ENCODE results near the gene HAS3.
"Not testable (repeated sequence)": the region's sequence is repeated elsewhere in the genome, so short reads cannot be mapped to it uniquely, and the experiment has no call there.

HAS3 gene

GRCh38 chr16:69105501-69106361 lies at the start of gene HAS3:
HAS3 (plus strand) TSS chr16:69105653; CDS start chr16:69109396, 3,743 bp downstream.
- peak; percentile 18 for DNase-seq

GRCh38 chr16:69055980-69056379 lies 49.5 kb upstream of the HAS3 start:
- DNase-seq: no peak

- DNase-seq: no peak
Measured at GRCh38 chr16:69056421-69056820, 49.0 kb upstream of the HAS3 start.

GRCh38 chr16:69057400-69058378 lies 47.8 kb upstream of the HAS3 start:
- no peak for DNase-seq

- not testable (repeated sequence) for DNase-seq
Measured at GRCh38 chr16:69063491-69063890, 42.0 kb upstream of the HAS3 start.

DNA sequence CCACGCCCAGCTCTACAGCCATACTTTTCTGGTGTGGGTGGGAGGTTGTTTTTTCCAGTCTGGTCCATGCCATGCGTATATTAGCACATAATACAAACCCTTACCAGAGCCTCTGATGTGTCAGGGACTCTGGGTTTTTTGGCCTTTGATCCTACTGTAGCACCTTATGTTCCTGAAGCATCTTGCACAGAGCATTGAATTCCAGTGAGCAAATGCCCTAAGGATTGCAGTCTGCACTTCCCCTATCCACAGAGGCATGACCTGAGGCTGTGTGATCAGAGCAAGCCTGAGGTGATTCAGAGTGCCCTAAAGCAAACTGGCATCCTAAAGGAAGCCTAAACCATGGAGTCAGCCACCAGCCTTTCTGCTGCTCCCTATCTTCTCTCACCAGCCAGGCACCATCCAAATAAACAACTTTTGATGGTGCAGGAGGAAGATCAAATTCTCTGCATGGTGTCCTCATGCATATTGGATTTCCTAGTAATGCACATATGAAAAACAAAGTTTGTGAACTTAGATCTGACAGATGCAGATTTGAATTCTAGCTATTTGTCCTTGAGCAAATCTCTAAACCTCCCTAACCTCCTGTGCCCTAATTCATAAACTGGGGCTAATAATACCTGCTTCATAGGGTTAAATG lies 41.2 kb upstream of the HAS3 start:
- DNase-seq: no peak

DNA sequence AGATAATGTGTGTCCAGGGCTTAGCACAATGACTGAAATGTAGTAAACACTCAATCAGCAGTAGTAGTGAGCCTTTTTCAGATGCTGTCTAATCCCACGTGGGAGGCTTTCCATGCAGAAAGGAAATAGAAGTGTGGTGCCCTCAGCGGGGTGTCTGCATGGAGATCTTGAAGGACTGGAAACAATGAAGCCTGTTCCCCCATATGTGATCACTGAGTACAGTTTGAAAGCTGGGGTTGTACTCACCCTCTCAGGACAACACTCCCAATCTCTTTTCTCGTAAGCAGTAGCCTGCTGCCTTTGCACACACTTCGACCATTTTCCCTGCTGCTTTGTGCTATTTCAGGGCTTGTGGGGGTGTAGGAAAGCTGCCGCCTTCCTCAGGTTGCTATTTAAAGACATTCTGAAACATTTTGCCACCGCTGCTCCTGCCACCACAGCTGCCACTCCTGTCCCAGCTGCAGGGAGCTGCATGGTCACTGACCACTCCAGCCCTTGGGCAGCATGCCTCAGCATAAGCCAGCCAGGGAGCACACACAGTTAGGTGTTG lies 40.6 kb upstream of the HAS3 start:
- DNase-seq: no peak

- DNase-seq: no peak
Measured at GRCh38 chr16:69069504-69069903, 35.9 kb upstream of the HAS3 start.

- no peak for DNase-seq
Measured at GRCh38 chr16:69071036-69071435, 34.4 kb upstream of the HAS3 start.

- DNase-seq: no peak
Measured at GRCh38 chr16:69072640-69072974, 32.8 kb upstream of the HAS3 start.

DNA sequence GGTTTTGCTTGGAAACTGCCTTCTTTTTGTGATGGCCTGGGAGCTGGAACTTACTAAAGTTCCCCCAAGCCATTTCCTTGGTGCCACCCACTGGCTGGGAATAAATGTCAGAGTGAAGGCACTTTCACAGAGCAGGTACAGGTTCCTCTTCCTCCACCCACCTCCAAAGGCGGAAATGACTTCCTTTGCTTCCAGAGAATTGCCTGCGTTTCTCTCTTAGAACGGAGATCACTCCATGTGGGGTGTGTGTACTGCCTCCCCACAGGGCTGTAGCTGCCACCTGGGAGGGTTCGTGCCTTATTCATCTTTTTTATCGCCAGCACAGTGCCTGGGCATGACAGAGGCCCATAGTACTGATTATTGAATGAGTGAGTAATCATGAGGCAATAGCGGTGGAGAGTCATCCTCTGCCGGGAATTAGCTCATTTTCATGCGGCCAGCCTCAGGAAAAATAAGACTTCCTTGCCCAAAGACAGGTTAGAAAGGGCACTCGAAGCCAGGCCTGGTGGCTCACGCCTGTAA lies 32.2 kb upstream of the HAS3 start:
- no peak for DNase-seq

DNA sequence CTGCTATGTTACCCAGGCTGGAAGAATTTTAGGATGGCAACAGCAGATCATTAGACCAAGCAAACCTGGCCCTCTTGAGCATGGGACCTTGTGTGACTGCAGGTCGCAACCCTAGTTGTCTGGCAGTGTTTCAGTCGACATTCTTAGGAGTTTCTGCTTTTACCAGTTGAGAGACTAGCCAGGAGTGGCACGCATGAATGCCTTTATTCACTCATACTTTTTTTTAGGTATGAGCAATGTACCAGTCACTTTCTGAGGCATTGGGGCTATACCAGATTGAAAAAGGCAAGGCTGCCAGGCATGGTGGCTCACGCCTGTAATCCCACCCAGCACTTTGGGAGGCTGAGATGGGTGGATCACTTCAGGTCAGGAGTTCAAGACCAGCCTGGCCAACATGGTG lies 28.2 kb upstream of the HAS3 start:
- no peak for DNase-seq

- DNase-seq: no peak
Measured at GRCh38 chr16:69078073-69078472, 27.4 kb upstream of the HAS3 start.

DNA sequence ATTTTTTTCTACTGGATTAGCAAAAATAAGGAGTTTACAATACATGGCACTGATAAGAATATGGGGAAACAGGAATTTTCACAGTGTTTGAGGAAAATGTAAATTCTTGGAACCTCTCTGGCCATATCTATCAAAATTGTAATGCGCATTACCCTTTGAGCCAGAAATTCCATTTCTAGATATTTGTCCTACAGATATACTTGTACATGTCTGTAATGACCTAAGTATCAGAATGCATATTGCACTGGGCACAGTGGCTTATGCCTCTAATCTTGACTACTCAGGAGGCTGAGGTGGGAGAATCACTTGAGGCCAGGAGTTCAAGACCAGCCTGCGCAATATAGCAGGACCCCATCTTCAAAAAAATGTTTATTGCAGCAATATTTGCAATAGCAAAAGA lies 25.8 kb upstream of the HAS3 start:
- DNase-seq: no peak

GRCh38 chr16:69083306-69083941 lies 22.0 kb upstream of the HAS3 start:
- DNase-seq: no peak

GRCh38 chr16:69084289-69084688 lies 21.2 kb upstream of the HAS3 start:
- DNase-seq: no peak

GRCh38 chr16:69085032-69085695 lies 20.3 kb upstream of the HAS3 start:
- no peak for DNase-seq

DNA sequence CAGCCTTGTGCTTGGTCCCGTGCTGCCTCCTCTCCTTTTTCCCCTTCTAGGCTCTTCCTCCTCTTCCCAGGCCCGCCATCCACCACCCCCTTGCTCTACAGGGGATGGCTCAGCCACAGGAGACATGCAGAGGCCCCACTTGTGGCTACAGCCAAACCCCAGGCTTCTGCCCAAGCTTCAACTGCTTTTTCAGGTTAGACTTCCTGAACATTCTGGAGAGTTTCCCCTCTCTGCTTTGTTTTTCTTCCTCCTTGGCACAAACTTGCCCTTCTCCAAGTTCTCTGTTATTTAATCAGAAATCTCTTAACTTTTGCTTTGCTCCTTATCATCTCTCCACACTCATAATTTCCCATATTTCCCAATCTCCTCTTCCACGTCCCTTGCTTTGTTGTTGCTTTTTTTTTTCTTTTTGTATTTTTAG lies 18.3 kb upstream of the HAS3 start:
- DNase-seq: no peak

GRCh38 chr16:69088684-69089083 lies 16.8 kb upstream of the HAS3 start:
- no peak for DNase-seq

GRCh38 chr16:69089091-69089910 lies 16.2 kb upstream of the HAS3 start:
- DNase-seq: no peak

DNA sequence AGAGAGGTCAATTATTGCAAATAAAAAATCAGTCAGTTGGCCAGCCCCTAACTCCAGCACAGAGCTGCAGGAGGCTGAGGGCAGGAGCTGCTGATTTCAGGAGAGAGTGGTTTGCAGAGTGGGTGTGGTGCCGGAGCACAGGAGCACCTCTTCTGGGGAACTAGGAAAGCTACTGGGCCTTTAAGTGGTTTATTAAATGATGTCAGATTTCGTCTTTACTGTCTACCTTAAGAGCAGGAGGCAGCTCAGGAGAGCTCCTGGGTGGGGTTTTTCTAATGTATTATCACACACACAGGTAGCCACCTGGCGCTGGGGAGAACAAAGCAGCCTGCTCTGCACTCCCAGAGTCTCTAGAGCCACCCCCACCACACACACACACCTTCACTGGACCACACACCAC lies 11.5 kb upstream of the HAS3 start:
- no peak for DNase-seq
